HCT116 (cell line): Measurements from ENCODE around the gene MALT1. TPM values are rescaled to one million over a fixed set of nuclear protein-coding genes. Genes with fewer than 3 reads are reported as not detected.

Experiments
- ATAC-seq: fragments of 200-7000 bp; cut with Tn5 transposase; 2 replicates; pipeline ENCODE4 v1.9.1; 2020; ENCODE audit warnings: mild to moderate bottlenecking, moderate library complexity
- BruUV-seq: library from RNA; stranded (reverse); fragments of 400-500 nt; replicated peaks from 2 replicates; lab custom pipeline; 2021; lab: Mats Ljungman, UMichigan
- CTCF ChIA-PET: fragments of 300-600 bp; sonication (Branson Sonifier 250); formaldehyde crosslinking; loops from one replicate; lab custom pipeline; 2021; ENCODE audit warnings: antibody characterized with exemption; lab: Charles Lee
- POLR2A ChIA-PET: fragments of 300-600, 350-600 bp; sonication (Branson Sonifier 250); formaldehyde crosslinking; loops from one replicate; lab custom pipeline; 2021; ENCODE audit warnings: antibody characterized with exemption; lab: Charles Lee
- RAD21 ChIA-PET, 2 experiments: fragments of 300-600 bp; sonication (Branson Sonifier 250); formaldehyde crosslinking; loops; one replicate each; lab custom pipeline; 2023; ENCODE audit warnings: low total read pairs in 2 of 2; ENCODE audit not compliant: uncharacterized antibody in 2 of 2, unreplicated experiment in 2 of 2, low non-redundant PET in 1 of 2; lab: Charles Lee
- DNase-seq: peaks from one replicate; pipeline ENCODE4 v3.0.0-alpha.2; 2010; ENCODE audit warnings: low read depth, low spot score
- H2AFZ ChIP-seq: fragments of 200-600 bp; shearing (Covaris generic), sonication (generic); 2 replicates; pipeline ENCODE4 v1.6.1; 2017; ENCODE audit warnings: low read depth, mixed run types, mixed read lengths, antibody characterized with exemption, low read length; ENCODE audit not compliant: poor library complexity, severe bottlenecking
- H3K27ac ChIP-seq: 2 replicates; pipeline ENCODE4 v1.5.1; 2012; ENCODE audit warnings: low read depth, low read length
- H3K27me3 ChIP-seq: fragments of 200-600 bp; sonication (generic); 2 replicates; pipeline ENCODE4 v1.6.1; 2016; ENCODE audit warnings: mixed run types, low read length, mixed read lengths; ENCODE audit not compliant: insufficient read depth
- H3K36me3 ChIP-seq, 2 experiments: fragments of 200-500 bp in 1 of 2; fragments of 200-600 bp in 1 of 2; sonication (Bioruptor generic) in 1 of 2; sonication (generic) in 1 of 2; 2 replicates each; pipeline versions ENCODE4 v1.5.1 to v1.6.1; 2014 to 2016; ENCODE audit warnings: low read length in 2 of 2, inconsistent platforms in 1 of 2, mixed read lengths in 1 of 2, mixed run types in 1 of 2; ENCODE audit not compliant: insufficient read depth in 2 of 2, control insufficient read depth in 1 of 2
- H3K4me1 ChIP-seq, 2 experiments: fragments of 200-600 bp in 1 of 2; sonication (generic) in 1 of 2; 2 replicates each; pipeline versions ENCODE4 v1.5.1 to v1.6.1; 2012 to 2017; ENCODE audit warnings: low read length in 2 of 2, inconsistent platforms in 1 of 2, mild to moderate bottlenecking in 1 of 2, mixed read lengths in 1 of 2, mixed run types in 1 of 2, moderate library complexity in 1 of 2; ENCODE audit not compliant: insufficient read depth in 2 of 2, control insufficient read depth in 1 of 2
- H3K4me2 ChIP-seq: fragments of 200-600 bp; sonication (generic); 2 replicates; pipeline ENCODE4 v1.6.1; 2017; ENCODE audit warnings: mixed run types, low read length, mixed read lengths
- H3K4me3 ChIP-seq, 2 experiments: fragments of 200-600 bp in 1 of 2; sonication (generic) in 1 of 2; replicated peaks in 1 of 2; 2 replicates each; pipeline ENCODE4 v1.5.1; 2011 to 2016; ENCODE audit warnings: low read length in 2 of 2, control low read depth in 1 of 2, low read depth in 1 of 2, mild to moderate bottlenecking in 1 of 2, mixed read lengths in 1 of 2, mixed run types in 1 of 2
- H3K79me2 ChIP-seq: fragments of 200-600 bp; sonication (generic); 2 replicates; pipeline ENCODE4 v1.6.1; 2017; ENCODE audit warnings: mild to moderate bottlenecking, mixed run types, low read length, moderate library complexity, mixed read lengths; ENCODE audit not compliant: insufficient read depth
- H3K9ac ChIP-seq: fragments of 200-600 bp; sonication (generic); 2 replicates; pipeline ENCODE4 v1.6.1; 2016; ENCODE audit warnings: low read length, mixed read lengths
- H3K9me2 ChIP-seq: fragments of 200-600 bp; sonication (generic), shearing (Covaris generic); 2 replicates; pipeline ENCODE4 v1.6.1; 2017; ENCODE audit warnings: mixed run types, mild to moderate bottlenecking, moderate library complexity; ENCODE audit not compliant: insufficient read depth
- H3K9me3 ChIP-seq, 2 experiments: fragments of 200-500 bp in 1 of 2; fragments of 200-600 bp in 1 of 2; sonication (Bioruptor generic) in 1 of 2; sonication (generic) in 1 of 2; 2 replicates each; pipeline ENCODE4 v1.6.1; 2014 to 2017; ENCODE audit warnings: low read length in 2 of 2, mixed read lengths in 2 of 2, inconsistent platforms in 1 of 2, low read depth in 1 of 2, mild to moderate bottlenecking in 1 of 2, mixed run types in 1 of 2, moderate library complexity in 1 of 2; ENCODE audit not compliant: control insufficient read depth in 1 of 2, insufficient read depth in 1 of 2
- H4K20me1 ChIP-seq: fragments of 200-600 bp; sonication (generic), shearing (Covaris generic); 2 replicates; pipeline ENCODE4 v1.6.1; 2017; ENCODE audit warnings: mixed run types, mild to moderate bottlenecking, moderate library complexity; ENCODE audit not compliant: insufficient read depth
- CEBPB ChIP-seq: IDR thresholded peaks from 2 replicates; pipeline ENCODE4 v1.6.1; 2012; ENCODE audit warnings: low read depth
- FOSL1 ChIP-seq: IDR thresholded peaks from 2 replicates; pipeline ENCODE4 v1.6.1; 2012; ENCODE audit warnings: low read depth
- POLR2A ChIP-seq: IDR thresholded peaks from 2 replicates; pipeline ENCODE4 v1.7.0; 2011; ENCODE audit warnings: borderline replicate concordance; ENCODE audit not compliant: insufficient read depth, insufficient read length; ENCODE audit errors: extremely low read depth
- SIN3A ChIP-seq: IDR thresholded peaks from 2 replicates; pipeline ENCODE4 v1.6.1; 2012; ENCODE audit warnings: low read depth
- intact Hi-C: fragments of 100-400 bp; cut with micrococcal nuclease; formaldehyde crosslinking; loops from 2 replicates; pipeline ENCODE4 v1.10.0; 2022
- total RNA-seq: library from RNA; stranded (reverse); gene quantifications from one replicate; pipeline ENCODE4 v1.2.1, GENCODE V29; 2021; ENCODE audit not compliant: unreplicated experiment

MALT1 gene
- total RNA-seq, 1 experiment from 2014 or later = 41.1 TPM

DNA sequence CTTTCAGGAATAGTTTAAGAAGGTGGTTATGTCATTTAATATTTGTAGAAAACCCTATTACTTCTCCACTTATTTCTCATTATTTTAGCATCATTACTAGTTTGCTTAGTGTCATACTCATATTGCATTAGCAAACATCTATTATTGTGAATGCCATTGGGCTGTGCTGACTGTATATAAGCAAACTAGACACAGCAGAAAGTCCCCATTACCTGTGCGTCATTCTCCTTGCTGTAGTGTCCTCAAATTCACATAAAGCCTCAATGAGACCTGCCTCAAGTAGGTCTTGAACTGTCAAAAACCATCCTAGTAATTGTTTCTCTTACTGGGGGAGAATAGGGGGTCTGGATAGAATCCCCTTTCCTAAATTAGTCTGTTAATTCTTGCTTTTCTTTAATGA is 43.6 kb downstream of the MALT1 start:
- Histone ChIP-seq H3K9me2 (no peaks in the 10 kb centered on the region), H3K4me3 (no peak overlapping the region), H3K9me3 (no peaks in the 10 kb centered on the region), H3K36me3 (no peaks in the 10 kb centered on the region), H3K4me1 (no peaks in the 10 kb centered on the region), H3K4me2 (no peak overlapping the region), H2AFZ (no peak overlapping the region), H3K27ac (no peak overlapping the region), H3K9ac (no peak overlapping the region), H3K79me2 (peaks cover 7% of the 10 kb centered on the region; the same call in 1 of the 2 replicates), H3K27me3 (no peaks in the 10 kb centered on the region), H4K20me1 (no peaks in the 10 kb centered on the region)
- RAD21 ChIA-PET = no interaction called here
- POLR2A ChIA-PET = no interaction called here
- TF ChIP-seq SIN3A (no peak), CEBPB (no peak), FOSL1 (no peak)
- CTCF ChIA-PET = no interaction called here
- ATAC-seq = no peak
- BruUV-seq = no TSS peak
- intact Hi-C loops = no loop called here
- DNase-seq = no peak

GRCh38 chr18:58715540-58715939 is 44.3 kb downstream of the MALT1 start:
- TF ChIP-seq FOSL1 (no peak), POLR2A (no peak)
- Histone ChIP-seq H3K9ac (no peak overlapping the region), H2AFZ (no peak overlapping the region), H3K4me1 (no peaks in the 10 kb centered on the region), H3K9me3 (no peaks in the 10 kb centered on the region), H3K27me3 (no peaks in the 10 kb centered on the region), H3K9me2 (no peaks in the 10 kb centered on the region), H3K36me3 (no peaks in the 10 kb centered on the region), H3K4me2 (no peak overlapping the region), H3K4me3 (no peak overlapping the region), H3K79me2 (peaks cover 7% of the 10 kb centered on the region; the same call in 1 of the 2 replicates), H4K20me1 (no peaks in the 10 kb centered on the region), H3K27ac (no peak overlapping the region)
- no peak for DNase-seq
- ChIA-PET CTCF (no interaction called here), POLR2A (no interaction called here), RAD21 (no interaction called here)
- intact Hi-C loops = no loop called here
- ATAC-seq = no peak
- no TSS peak for BruUV-seq
